Measurements from ENCODE around the gene COL6A6. TPM values are rescaled to one million over a fixed set of nuclear protein-coding genes. Genes with fewer than 3 reads are reported as not detected.
"Not testable (repeated sequence)": the region's sequence is repeated elsewhere in the genome, so short reads cannot be mapped to it uniquely, and the experiment has no call there.

The COL6A6 gene
- total and polyA plus RNA-seq, 2 donors (not counting 1 experiment from before 2014, with no cell fraction given): not detected

GRCh38 chr3:130547680-130548065 is 30.7 kb downstream of the COL6A6 start:
- intact Hi-C loops (cut with micrococcal nuclease); H3K36me3 ChIP-seq (replicated peaks in 1 of 2; ENCODE audit: control extremely low read depth in 1 of 2, control insufficient read depth in 1 of 2, extremely low read depth in 1 of 2, insufficient read depth in 2 of 2, low read length in 1 of 2); H2AFZ ChIP-seq (ENCODE audit: insufficient read depth, low read depth, low read length, poor library complexity, severe bottlenecking); CTCF ChIA-PET; H3K4me2 ChIP-seq (replicated peaks; ENCODE audit: low read depth, low read length, poor library complexity, severe bottlenecking); H3K4me3 Mint-ChIP-seq; H3K4me1 ChIP-seq (ENCODE audit: control insufficient read depth in 2 of 2, insufficient read depth in 2 of 2, low read length in 2 of 2); DNase-seq; H3K9ac ChIP-seq (ENCODE audit: low read length); H3K79me2 ChIP-seq (ENCODE audit: control insufficient read depth, insufficient read depth, low read length); H3K27ac ChIP-seq (ENCODE audit: low read length in 2 of 2); POLR2A ChIA-PET; H3K27me3 ChIP-seq (replicated peaks in 1 of 4; ENCODE audit: control extremely low read depth in 1 of 4, control insufficient read depth in 3 of 4, insufficient read depth in 4 of 4, low read length in 3 of 4); H3K9me3 Mint-ChIP-seq (ENCODE audit: insufficient read depth); H3K27me3 Mint-ChIP-seq; H3K9me3 ChIP-seq (ENCODE audit: control extremely low read depth in 1 of 3, control insufficient read depth in 2 of 3, insufficient read depth in 1 of 3, low read length in 2 of 3); ATAC-seq (ENCODE audit: low read depth); H3K4me3 ChIP-seq (ENCODE audit: control extremely low read depth in 1 of 5, extremely low read depth in 1 of 5, insufficient read depth in 1 of 5, low read depth in 2 of 5, low read length in 4 of 5); H3K27ac Mint-ChIP-seq; H4K20me1 ChIP-seq (ENCODE audit: control insufficient read depth, insufficient read depth, low read length, poor library complexity, severe bottlenecking); H3K4me1 Mint-ChIP-seq: not testable (repeated sequence)
- 94% methylated on average over 8 of the region's 9 CpGs for WGBS (ENCODE audit: insufficient coverage)

- no peak overlapping the region for H3K4me3 Mint-ChIP-seq
- no peak for TF ChIP-seq CTCF (IDR thresholded peaks at IDR 0.05)
- TF ChIP-seq EZH2 (IDR thresholded peaks at IDR 0.05; ENCODE audit: borderline replicate concordance, insufficient read depth, low read depth, low read length, poor library complexity, severe bottlenecking): no peak
- DNase-seq (no peak), ATAC-seq (ENCODE audit: low read depth) (no peak)
- Histone ChIP-seq H2AFZ (ENCODE audit: insufficient read depth, low read depth, low read length, poor library complexity, severe bottlenecking) (no peak overlapping the region), H3K79me2 (ENCODE audit: control insufficient read depth, insufficient read depth, low read length) (no peaks in the 10 kb centered on the region), H3K27ac (ENCODE audit: low read length in 2 of 2) (no peak overlapping the region), H3K4me1 (ENCODE audit: control insufficient read depth in 2 of 2, insufficient read depth in 2 of 2, low read length in 2 of 2) (no peaks in the 10 kb centered on the region), H3K36me3 (replicated peaks in 1 of 2; ENCODE audit: control extremely low read depth in 1 of 2, control insufficient read depth in 1 of 2, extremely low read depth in 1 of 2, insufficient read depth in 2 of 2, low read length in 1 of 2) (no peaks in the 10 kb centered on the region), H3K4me2 (replicated peaks; ENCODE audit: low read depth, low read length, poor library complexity, severe bottlenecking) (no peak overlapping the region), H3K9me3 (ENCODE audit: control extremely low read depth in 1 of 3, control insufficient read depth in 2 of 3, insufficient read depth in 1 of 3, low read length in 2 of 3) (peaks cover 7 to 9% (median 7%) of the 10 kb centered on the region in 3 donors), H3K9ac (ENCODE audit: low read length) (no peak overlapping the region), H4K20me1 (ENCODE audit: control insufficient read depth, insufficient read depth, low read length, poor library complexity, severe bottlenecking) (no peaks in the 10 kb centered on the region), H3K27me3 (replicated peaks in 1 of 4; ENCODE audit: control extremely low read depth in 1 of 4, control insufficient read depth in 3 of 4, insufficient read depth in 4 of 4, low read length in 3 of 4) (peaks cover 0 to 2% (median 0%) of the 10 kb centered on the region in 4 experiments), H3K4me3 (ENCODE audit: control extremely low read depth in 1 of 5, extremely low read depth in 1 of 5, insufficient read depth in 1 of 5, low read depth in 2 of 5, low read length in 4 of 5) (no peak overlapping the region)
- no peaks in the 10 kb centered on the region for H3K4me1 Mint-ChIP-seq
- 100% methylated on average over 1 of the region's 1 CpG for WGBS (ENCODE audit: insufficient coverage)
- no peak overlapping the region for H3K27ac Mint-ChIP-seq
- ChIA-PET POLR2A (no interaction called here), CTCF (no interaction called here)
- no peaks in the 10 kb centered on the region for H3K27me3 Mint-ChIP-seq
- intact Hi-C loops (cut with micrococcal nuclease): no loop called here
- H3K9me3 Mint-ChIP-seq (ENCODE audit: insufficient read depth): peaks cover 5% of the 10 kb centered on the region
These were observed 31.4 kb downstream of the COL6A6 start for GRCh38 chr3:130548356-130548755.

Measured in B cell (primary cell).